Mesodermal cell (in vitro differentiated cells): ENCODE data around the gene COL25A1.

Experiments
- H3K27ac ChIP-seq: 2 replicates; pipeline ENCODE4 v1.7.0; 2013; ENCODE audit warnings: mild to moderate bottlenecking, low read depth, low read length, moderate library complexity; ENCODE audit not compliant: severe bottlenecking
- H3K36me3 ChIP-seq: 2 replicates; pipeline ENCODE4 v1.7.1; 2013; ENCODE audit warnings: mild to moderate bottlenecking, low read length, moderate library complexity; ENCODE audit not compliant: control insufficient read depth, insufficient read depth
- H3K4me1 ChIP-seq: one replicate; pipeline ENCODE4 v1.7.1; 2013; ENCODE audit warnings: mild to moderate bottlenecking, low read length; ENCODE audit not compliant: insufficient read depth, control insufficient read depth, poor library complexity, severe bottlenecking
- H3K4me3 ChIP-seq: 2 replicates; pipeline ENCODE4 v1.7.0; 2013; ENCODE audit warnings: low read length, control low read depth, mild to moderate bottlenecking; ENCODE audit not compliant: insufficient read depth, poor library complexity, severe bottlenecking; ENCODE audit errors: extremely low read depth
- H3K9me3 ChIP-seq: 2 replicates; pipeline ENCODE4 v1.7.1; 2013; ENCODE audit warnings: mild to moderate bottlenecking, low read length, moderate library complexity; ENCODE audit not compliant: control insufficient read depth
- WGBS, 2 experiments: methylation state at CpG; one replicate each; pipeline ENCODE4 v1.1.5; 2013; ENCODE audit warnings: missing lambda C conversion rate in 2 of 2; ENCODE audit not compliant: insufficient coverage in 2 of 2; 5-methylcytosine and 5-hydroxymethylcytosine counted together

COL25A1 gene

DNA sequence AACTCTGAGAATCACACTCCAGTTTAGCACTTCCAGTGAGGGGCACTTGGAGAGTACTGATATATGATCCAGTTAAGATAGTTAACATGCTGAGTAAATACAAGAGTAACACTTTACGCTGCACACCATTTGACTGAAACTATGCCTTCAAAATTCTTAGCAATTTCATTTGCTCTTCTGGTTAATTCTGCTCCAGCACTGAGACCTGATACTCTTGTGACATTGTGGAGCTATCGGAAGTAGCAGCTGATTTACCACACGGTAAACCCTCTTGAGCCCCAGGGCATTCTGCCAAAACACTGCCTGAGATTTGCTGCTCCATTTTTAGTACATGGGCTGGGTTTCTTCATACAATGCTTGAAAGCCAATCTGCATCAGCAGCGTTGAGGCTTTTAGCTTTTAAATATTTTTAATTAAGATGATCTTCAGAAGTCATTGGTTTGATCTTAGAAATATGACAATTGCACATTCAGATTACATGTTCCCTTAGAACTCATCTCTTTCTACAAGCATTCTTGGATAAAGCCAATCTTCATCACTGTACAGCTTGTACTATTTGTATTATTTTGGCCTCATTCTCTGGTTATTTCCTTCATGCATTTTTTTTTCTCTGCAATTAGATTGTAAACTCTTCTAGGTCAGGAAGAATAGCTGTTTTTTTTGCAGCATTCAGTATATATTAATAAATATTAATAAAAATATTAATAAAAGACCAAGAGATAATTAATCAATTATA lies 471.8 kb downstream of the COL25A1 start:
- Histone ChIP-seq H3K9me3 (no peaks in the 10 kb centered on the region), H3K4me1 (peaks cover 15% of the 10 kb centered on the region), H3K36me3 (no peaks in the 10 kb centered on the region), H3K27ac (no peak overlapping the region), H3K4me3 (no peak overlapping the region)
- 86 to 87% methylated on average over 3 of the region's 4 CpGs for WGBS, 2 experiments

DNA sequence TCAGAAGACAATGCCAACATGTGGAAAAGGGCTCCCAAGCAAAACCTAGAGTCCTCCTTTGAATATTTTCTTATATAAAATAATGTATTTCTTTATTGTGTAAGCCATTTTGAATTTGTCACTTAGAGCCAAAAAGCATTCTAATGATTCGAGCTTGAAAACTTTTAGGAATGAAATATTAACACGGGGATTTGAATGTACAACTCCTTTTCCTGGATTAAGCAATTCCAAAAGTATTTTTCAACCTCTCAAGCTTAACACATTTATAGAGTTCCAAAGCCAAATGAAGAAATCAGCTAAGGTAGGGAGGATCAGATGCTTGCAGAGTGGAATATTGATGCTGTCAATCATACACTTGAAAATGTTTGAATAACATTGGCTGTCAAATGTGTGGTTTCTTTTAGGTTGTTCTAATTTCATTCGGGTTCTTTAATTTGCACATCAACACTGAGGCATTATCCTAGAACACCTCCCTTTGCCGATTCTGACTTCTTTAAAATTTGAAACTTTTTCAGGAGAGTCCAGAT lies 472.4 kb downstream of the COL25A1 start:
- peaks cover 15% of the 10 kb centered on the region for H3K4me1 ChIP-seq
- no peaks in the 10 kb centered on the region for H3K9me3 ChIP-seq
- WGBS, 2 experiments: 100% methylated on average over 2 of the region's 4 CpGs; no CpG with 5 or more reads in 1 of the 2 experiments
- no peak overlapping the region for H3K4me3 ChIP-seq
- H3K36me3 ChIP-seq: no peaks in the 10 kb centered on the region
- no peak overlapping the region for H3K27ac ChIP-seq

DNA sequence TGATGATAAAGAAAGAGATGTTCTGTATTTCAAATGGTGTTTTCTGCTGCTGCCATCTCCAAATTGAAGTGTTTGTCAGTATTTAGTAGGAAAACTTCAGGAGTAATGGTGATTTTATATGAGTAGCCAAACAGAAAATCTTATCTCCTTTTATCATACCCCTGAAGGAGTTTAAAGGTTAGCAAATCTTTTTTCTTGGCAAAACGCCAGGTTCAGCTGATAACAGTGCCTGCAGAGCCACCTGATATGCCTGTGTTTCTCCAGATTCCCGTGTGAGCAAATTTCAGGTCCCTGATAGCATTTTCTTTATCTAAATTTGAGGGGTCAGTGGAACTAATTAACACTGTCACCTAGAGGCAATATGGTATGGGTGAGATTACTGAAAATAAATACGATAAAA lies 473.8 kb downstream of the COL25A1 start:
- Histone ChIP-seq H3K4me1 (peaks cover 6% of the 10 kb centered on the region), H3K36me3 (no peaks in the 10 kb centered on the region), H3K9me3 (no peaks in the 10 kb centered on the region), H3K4me3 (no peak overlapping the region), H3K27ac (no peak overlapping the region)
- 57% methylated on average over 1 of the region's 3 CpGs for WGBS, 2 experiments

GRCh38 chr4:108825737-108826136 lies 476.7 kb downstream of the COL25A1 start:
- Histone ChIP-seq H3K9me3 (no peaks in the 10 kb centered on the region), H3K4me1 (no peaks in the 10 kb centered on the region), H3K27ac (no peak overlapping the region), H3K36me3 (no peaks in the 10 kb centered on the region), H3K4me3 (no peak overlapping the region)
- WGBS, 2 experiments: 100% methylated on average over 1 of the region's 2 CpGs; no CpG with 5 or more reads in 1 of the 2 experiments

- no peaks in the 10 kb centered on the region for H3K36me3 ChIP-seq
- H3K27ac ChIP-seq: no peak overlapping the region
- H3K4me1 ChIP-seq: no peaks in the 10 kb centered on the region
- no peak overlapping the region for H3K4me3 ChIP-seq
- no CpG with 5 or more reads among the region's 2 CpGs for WGBS, 2 experiments
- H3K9me3 ChIP-seq: no peaks in the 10 kb centered on the region
Measured at GRCh38 chr4:108821351-108821930, 481.0 kb downstream of the COL25A1 start.

GRCh38 chr4:108820492-108821350 lies 481.7 kb downstream of the COL25A1 start:
- no peak overlapping the region for H3K27ac ChIP-seq
- no peak overlapping the region for H3K4me3 ChIP-seq
- H3K4me1 ChIP-seq: no peaks in the 10 kb centered on the region
- WGBS, 2 experiments: no CpG with 5 or more reads among the region's 1 CpG
- no peaks in the 10 kb centered on the region for H3K9me3 ChIP-seq
- no peaks in the 10 kb centered on the region for H3K36me3 ChIP-seq

DNA sequence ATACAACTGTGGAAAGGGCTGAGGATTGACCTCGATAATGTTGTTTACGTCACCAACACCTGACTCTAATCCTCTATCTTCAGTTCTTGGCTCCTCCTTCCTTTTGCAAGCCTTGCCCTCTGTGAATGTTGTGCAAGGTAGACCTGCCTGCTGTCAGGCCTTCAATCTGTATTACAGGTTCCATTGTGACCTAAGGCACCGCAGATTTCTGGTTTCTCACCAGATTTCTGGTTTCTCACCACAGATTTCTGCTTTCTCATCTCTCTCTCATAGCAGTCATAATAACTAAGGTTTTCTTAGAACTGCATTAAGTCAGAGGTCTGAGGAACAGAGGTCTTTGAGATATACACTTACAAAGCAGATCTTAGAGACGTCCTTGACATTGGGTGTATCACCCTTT lies 488.1 kb downstream of the COL25A1 start:
- no peaks in the 10 kb centered on the region for H3K4me1 ChIP-seq
- WGBS, 2 experiments: 92 to 93% methylated on average over 3 to 4 of the region's 4 CpGs
- H3K27ac ChIP-seq: no peak overlapping the region
- no peaks in the 10 kb centered on the region for H3K36me3 ChIP-seq
- H3K4me3 ChIP-seq: no peak overlapping the region
- H3K9me3 ChIP-seq: no peaks in the 10 kb centered on the region

DNA sequence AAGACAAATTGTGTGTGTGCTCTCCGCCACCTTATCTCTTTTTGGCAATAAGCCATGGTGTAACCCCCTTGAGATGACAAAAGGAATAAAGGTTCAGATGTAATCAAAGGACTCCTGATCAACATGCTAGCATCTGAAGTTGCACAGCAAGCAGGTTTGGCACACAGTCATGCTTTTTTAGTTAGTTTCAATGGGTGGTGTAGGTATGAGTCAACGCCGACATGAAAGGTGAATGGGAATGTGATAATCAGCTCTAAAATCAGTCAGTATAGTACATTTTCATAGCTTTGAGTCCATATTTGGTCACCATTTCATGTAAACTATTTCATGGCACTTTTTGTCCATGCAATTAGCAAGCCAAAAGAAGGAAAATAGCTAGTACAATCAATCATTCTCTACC lies 489.2 kb downstream of the COL25A1 start:
- H3K4me3 ChIP-seq: no peak overlapping the region

DNA sequence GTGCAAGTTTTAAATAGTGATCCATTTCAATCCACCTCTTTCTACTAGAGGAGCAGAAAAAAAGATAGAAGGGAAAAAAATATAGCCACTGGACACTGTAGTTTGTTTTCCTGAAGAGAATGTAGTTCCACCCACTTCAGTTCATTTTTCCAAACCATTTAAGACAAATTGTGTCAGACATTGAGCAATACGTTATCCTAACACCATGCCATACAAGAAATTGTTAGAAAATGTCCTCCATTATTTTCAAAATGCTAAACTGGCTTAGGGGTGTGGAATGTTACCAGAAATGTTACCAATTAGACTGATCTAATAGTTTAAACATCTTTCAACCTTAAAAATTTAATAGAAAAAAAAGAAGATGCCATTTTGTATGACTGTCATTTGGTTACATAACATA lies 491.0 kb downstream of the COL25A1 start:
- Histone ChIP-seq H3K27ac (no peak overlapping the region), H3K4me1 (no peaks in the 10 kb centered on the region), H3K36me3 (no peaks in the 10 kb centered on the region), H3K9me3 (no peaks in the 10 kb centered on the region), H3K4me3 (no peak overlapping the region)
- no CpG with 5 or more reads among the region's 1 CpG for WGBS, 2 experiments

More for the DNA sequence above, 489.2 kb downstream of the COL25A1 start:
- 86 to 100% methylated on average over 1 of the region's 3 CpGs for WGBS, 2 experiments
- H3K9me3 ChIP-seq: no peaks in the 10 kb centered on the region
- H3K4me1 ChIP-seq: no peaks in the 10 kb centered on the region
- H3K27ac ChIP-seq: no peak overlapping the region
- H3K36me3 ChIP-seq: no peaks in the 10 kb centered on the region

DNA sequence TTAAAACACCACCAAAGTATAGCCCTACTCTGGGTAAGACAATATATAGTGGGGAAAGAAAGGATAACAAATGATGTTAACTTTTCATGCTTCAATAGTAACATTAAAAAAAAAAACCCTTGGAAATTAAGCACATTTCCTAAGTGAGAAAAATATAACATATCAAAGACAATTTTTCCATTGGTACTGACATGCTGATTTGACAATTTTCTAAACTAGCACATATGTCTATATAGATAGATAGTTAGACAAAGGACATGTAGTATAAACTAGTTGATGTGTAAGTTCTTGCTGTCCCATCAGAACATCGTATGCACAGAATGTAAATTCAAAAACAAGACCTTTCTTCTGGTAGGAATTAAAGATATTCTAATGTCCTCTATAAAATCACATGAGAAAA lies 492.4 kb downstream of the COL25A1 start:
- no peaks in the 10 kb centered on the region for H3K4me1 ChIP-seq
- no peak overlapping the region for H3K27ac ChIP-seq
- no peaks in the 10 kb centered on the region for H3K36me3 ChIP-seq
- H3K4me3 ChIP-seq: no peak overlapping the region
- no CpG with 5 or more reads among the region's 1 CpG for WGBS, 2 experiments
- no peaks in the 10 kb centered on the region for H3K9me3 ChIP-seq
